NCI-H82 treated with DMSO at 0.1 percent for 48 hours (cell line): ENCODE data around the gene ADD2.
"Not testable (repeated sequence)": the region's sequence is repeated elsewhere in the genome, so short reads cannot be mapped to it uniquely, and the experiment has no call there.

ENCODE experiments used
- DNase-seq: peaks from one replicate; lab custom pipeline; 2025; ENCODE audit not compliant: unreplicated experiment; lab: John Stamatoyannopoulos, UW

ADD2 gene

DNA sequence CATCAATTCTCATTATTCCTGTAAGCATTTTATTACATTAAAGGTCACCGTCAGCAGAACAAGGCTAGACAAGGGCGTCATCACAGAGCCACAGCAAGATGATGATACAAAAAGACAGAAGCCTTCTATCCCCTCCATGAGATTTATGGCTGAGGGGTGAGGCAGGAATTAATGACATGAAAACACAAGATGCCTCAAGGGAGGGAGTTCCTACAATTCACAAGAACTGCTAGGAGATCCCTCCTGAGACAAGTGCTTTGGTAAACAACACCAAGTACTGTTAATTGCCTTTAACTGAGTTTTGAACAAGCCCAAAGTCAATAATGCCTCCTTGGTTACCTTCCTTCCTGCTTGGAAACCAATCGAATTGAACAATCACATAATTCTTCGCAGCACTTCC, 14.1 kb downstream of the ADD2 start:
- DNase-seq = no peak

DNA sequence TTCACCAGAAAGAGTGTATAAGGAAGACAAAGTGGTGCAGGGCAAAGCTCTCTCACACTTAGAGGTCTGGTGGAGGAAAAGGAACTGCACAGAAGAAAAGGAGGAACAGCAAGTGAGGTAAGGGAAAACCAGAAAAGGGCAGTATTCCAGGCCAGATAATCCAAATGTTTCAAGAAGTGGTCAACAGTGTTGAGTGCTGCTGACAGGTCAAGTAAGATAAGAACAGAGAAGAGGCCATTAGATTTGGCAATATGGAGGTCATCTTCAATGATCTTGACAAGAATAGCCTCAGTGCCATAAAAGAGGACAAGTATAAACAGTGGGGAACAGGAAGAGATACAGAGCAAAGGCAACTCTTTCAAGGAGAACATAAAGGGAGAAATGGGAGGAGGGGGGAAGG, 15.0 kb downstream of the ADD2 start:
- no peak for DNase-seq

DNA sequence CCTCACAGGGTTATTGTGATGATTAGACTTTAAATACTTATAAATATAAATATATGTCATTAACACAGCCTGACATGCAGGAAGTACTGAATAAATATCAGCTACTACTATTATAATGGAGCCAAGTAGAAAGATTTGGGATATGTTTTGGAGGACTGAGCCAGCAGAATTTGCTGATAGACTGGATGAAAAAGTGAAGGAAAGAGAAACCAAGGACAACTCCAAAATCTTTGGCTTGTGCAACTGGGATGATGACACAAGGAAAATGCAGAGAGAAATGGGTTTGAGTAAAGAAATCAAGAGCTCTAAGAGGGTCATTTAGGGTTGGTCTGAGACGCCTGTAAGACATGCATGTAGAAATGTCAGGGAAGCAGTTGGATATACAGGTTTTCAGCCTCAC, 15.6 kb downstream of the ADD2 start:
- DNase-seq = no peak

DNA sequence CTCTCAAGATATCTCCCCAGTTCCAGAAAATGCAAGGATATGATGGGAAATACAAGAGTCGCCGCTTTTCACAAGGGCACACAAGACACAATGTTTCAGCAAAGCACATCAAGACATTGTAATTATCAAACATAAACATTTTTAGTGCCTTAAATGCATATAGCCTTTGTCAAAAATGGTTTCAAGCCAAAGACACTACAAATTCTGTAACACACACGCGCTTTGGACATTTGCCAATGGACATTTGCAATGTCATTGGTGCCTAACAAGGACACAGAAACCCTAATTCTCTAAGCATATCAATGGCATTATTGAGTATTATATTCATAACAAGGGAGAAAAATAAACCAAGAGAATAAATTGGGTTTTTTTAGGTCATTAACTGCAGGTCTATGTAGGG, 16.1 kb downstream of the ADD2 start:
- DNase-seq = no peak

DNA sequence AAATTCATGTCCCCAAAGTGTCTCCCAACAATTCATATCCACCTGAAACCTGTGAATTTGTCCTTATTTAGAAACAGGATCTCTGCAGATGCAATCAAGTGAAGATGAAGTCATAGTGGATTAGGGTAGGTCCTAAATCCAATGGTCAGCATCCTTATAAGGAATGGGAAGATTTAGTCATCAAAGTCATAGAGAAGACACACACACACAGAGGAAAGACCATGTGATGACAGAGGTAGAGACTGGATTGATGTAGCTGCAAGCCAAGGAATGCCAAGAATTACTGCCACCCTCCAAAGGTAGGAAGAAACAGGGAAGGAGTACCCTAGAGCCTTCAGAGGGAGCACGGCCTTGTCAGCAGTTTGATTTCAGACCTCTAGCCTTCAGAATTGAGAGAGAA, 17.7 kb downstream of the ADD2 start:
- no peak for DNase-seq

DNA sequence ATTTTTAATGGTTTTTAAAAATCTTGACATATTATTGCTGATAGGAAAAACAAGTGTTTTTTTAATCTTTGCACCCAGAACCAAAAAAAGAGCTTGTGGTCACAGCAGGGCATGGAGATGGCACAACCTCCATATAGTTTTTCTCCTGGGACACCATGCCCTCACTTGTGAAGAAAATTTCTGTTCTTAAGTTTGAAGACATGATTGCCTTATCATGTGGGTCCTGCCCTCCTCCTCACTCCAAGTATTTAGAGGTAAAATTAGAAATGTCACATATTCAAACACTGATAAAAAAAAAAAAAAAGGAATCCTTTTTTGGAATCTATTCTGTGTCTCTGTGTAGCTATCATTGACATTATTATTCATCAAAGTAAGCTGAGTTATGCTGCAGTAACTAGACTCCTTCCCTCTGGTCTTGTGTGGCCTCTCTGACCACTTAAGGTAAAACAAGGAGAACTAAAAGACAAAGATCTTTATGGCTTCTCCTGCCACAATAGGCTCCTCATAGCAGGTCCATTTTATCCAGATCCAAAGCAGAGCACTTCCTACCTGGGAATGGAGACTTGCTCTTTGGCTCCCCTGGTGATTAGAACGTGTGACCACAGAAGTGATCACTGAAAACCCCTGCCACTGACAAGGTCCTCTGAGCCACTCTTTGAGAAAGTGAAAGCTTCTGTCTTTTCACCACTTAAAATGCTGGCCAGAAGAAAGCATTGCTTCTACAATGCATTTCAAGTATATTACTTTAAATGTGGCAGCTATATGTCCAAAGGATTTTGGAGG, 19.8 kb downstream of the ADD2 start:
- no peak for DNase-seq

DNA sequence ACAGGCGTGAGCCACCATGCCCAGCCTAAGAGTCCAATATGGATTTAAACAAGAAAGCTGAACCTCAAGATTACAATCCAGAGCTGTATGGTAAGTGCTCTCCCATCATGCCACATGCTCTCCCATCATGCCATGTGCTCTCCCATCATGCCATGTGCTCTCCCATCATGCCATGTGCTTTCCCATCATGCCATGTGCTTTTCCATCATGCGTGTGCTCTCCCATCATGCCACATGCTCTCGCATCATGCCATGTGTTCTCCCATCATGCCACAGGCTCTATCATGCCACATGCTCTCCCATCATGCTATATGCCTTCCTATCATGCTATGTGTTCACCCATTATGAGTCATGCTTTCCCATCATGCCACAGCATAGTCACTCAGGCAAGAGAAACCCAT, 20.7 kb downstream of the ADD2 start:
- DNase-seq = no peak

DNA sequence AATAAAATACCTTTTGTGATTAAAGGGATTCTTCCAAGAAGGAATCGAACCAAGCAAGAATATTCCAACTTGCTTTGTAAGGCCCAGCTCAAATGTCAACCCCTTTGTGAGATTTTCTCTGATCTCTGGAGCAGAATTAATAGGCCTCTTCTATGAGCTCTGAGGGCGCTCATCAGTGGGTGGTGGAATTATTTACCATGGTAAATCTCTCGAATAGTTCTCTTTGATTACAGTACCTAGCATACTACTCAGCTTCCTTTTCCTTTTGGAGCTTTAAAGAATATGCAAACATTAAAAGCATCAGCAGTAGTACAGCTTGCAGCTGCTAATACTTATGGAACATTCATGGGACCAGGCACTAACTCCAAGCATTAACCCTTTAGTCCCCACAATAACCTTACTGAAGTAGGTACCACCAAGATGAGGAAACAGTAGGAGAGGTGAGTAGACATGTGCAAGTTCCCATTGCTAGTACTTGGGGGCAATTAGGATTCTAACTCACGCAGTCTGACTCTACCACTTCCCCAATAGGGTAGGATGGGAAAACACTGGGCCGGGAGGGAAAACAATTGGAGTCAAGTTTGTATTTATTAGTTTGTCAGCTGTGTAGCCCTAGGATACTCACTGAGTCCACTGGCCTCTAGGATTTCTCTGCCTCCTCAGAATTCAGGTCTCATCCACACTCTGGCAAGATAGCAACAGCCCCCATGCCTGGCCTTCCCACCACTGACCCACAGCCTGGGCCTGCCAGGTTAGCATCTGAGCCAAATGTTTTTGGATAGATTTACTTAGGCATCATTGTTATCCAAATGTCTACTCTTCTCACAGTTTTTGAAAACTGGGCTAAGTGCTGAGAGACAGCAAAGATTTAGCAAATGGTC, 21.7 kb downstream of the ADD2 start:
- no peak for DNase-seq

DNA sequence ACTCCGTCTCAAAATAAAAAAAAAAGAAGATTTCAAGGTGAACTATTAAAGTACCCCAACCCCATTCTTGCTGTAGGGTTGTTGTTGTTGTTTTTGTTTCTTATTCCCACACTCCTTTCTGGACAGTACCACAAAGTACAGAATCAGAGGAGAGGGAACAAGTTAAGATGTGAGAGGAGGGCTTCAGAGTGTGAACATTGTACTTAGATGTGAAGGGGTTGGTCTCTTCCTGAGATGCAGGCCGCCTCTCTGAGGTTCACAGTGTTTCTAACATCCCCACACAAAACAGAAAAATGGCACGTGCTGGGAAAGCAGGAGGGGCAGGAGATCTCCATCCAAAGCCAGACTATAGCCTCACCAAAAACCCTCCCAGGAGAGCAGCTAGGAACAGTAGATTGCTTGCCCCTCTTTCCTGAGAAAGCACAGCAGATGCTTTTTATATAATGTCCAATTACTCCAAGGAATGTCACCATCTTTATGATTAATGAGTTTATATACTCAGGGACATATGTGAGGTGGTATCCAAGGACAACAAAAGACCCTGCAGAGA, 22.6 kb downstream of the ADD2 start:
- no peak for DNase-seq

DNA sequence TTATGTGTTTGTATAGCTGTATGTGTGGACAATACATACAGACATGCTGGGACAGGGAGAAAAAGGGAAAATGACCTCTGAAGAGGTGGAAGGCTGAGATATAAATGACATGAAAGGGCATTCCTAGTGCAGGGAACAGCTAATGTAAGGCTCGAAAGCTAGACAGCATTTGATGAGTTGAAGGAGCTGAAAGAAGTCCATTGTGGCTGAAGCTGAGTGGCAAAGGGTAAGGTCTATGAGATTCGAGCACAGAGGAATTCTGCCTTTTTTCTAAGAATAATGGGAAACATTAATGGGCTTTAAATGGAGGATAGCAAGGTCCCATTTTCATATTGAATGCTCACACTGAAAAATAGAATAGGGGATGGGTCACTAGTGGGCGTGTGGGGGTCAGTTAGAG, 23.6 kb downstream of the ADD2 start:
- no peak for DNase-seq

DNA sequence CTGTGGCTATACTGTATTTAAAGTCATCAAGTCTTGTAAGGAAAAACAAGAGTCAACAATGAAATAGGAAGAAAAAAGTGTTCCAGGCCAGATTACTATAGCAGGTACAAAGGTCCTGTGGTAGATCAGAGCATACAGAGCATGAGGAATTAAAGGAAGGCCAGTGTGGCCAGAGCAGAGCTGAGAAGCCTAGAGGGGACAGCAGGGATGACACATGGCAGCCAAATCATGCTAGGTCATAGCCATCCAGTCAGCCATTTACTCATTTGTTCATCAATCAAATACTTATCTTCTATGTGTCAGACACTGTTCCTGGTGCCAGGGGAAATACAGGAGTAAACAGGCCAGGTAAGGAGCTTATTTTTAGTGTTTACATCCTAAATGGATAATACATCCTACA, 24.3 kb downstream of the ADD2 start:
- DNase-seq = no peak

DNA sequence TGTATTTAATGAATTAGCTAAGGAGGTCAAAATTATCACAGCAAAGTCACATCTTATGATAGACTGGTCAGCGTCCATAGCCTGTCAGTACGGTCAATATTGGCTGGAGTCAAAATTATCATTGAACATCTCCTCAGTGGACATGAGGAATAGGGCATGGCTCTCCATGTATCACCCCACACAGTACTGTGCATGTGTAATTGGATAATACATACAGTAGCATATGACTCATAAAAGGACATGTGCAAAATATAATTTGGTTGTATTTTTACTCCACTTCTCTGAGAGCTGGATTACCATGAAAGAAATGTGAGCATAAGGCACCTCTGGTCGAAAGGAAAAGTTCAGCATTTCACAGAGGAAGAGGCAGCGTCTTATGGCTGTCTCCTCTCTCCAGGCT, 24.9 kb downstream of the ADD2 start:
- DNase-seq = no peak

DNA sequence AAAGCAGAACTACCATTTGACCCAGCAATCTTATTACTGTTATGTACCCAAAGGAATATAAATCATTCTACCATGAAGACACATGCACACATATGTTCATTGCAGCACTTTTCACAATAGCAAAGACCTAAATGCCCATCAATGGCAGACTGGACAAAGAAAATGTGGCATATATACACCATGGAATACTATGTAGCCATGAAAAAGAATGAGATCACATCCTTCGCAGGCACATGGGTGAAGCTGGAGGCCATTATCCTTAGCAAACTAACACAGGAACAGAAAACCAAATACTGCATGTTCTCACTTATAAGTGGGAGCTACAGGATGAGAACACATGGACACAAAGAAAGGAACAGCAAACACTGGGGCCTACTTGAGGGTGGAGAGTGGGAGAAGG, 28.5 kb downstream of the ADD2 start:
- DNase-seq = not testable (repeated sequence)

DNA sequence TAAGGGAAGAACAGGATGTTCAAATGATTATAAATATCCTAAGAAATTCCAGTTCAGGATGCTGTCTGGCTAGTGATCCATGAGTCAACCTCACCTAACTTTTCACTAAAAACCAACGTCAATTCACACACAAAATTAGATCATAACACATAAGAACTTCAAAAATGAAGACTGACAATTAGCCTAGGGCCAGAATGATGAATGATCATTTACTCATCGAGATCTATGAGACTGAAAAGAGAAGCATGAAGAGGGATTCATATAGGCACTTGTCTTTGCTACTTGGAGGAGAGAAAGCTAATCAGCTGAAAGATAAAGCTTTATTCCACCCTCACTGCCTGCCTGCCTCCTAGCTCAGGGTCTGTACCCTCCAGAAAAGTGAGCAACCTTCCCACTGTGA, 29.8 kb downstream of the ADD2 start:
- no peak for DNase-seq

DNA sequence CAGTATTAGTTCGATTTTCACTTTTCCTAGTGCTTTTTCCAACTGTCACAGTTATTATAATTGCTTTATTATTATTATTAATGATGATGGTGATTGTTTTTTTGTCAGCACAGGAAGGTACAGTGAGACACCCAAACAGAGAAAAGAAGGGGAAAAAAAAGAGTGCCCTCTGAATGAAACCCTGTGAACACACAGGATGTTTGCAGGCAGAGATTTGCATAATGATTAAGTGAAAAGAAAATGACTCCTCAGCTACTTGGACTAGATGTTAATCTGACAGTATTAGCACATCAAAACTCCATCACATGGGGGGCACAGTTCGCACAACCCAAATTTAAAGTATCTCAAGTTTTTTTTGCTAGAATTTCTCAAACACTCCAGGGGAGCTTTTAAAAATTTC, 32.9 kb downstream of the ADD2 start:
- no peak for DNase-seq

DNA sequence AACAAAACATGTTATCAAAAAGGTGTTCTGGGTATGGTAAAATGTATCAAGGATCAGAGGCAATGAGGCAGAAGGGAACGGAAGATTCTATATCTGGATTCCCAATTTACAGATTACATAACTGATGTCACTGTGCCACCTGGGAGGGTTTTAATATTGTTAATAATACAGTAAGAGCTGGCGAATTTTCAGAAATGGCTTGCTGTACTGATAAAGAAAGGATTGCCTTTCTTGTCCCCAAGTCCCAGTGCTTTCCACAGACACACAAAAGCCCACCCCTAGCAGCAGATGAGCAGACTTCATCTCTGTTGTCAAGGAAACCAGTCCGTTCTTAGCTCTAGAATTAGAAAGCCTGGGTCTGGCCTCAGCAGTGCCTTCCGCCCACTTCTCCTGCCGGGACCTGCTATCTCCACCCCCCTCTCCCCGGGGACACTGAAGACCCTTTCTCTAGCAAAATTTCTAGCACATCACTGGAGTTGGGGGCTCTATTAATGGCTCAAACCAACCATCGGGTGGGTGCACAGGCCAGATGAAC, 34.3 kb downstream of the ADD2 start:
- no peak for DNase-seq

DNA sequence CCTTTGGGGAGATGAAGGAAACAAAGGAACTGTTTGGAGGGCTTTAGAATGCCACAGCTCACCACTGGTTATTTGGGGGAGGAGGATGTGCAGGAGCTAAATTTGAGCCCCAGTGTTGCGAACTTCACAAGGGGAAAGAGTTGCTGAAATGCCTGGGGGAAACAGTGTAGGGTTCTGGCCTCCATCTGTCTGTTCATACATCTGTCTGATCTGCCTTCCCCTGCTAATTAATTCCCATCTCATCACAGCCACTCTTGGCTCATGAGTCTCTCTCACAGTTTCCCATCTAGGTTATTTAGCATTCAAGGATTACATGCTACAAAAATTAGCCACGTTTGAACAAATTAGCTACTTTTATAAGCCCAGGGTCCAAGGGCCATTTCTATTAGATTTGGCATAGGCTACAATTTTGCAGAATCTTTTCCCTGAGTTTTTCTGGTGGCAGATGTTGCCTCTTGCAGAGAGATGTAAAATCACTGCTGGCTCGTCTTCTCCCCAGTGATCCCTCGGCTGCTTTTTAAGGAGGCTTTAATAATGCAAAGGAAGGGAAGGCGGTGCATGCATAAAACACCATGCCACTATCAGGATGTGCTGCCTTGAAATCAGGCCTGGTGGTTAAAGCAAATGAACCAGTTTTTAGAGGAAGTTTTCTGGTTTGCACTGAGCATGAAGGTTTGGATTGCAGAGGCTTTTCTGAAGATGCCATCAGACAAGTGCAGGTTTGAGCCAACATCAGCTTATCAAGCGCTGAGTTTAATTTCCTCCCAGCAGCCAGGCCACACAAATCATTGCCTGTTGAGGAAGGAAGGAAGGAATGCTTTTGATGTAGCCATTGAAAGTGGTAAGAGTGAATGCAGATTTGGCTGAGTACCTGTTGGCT, 35.0 kb downstream of the ADD2 start:
- DNase-seq = no peak

DNA sequence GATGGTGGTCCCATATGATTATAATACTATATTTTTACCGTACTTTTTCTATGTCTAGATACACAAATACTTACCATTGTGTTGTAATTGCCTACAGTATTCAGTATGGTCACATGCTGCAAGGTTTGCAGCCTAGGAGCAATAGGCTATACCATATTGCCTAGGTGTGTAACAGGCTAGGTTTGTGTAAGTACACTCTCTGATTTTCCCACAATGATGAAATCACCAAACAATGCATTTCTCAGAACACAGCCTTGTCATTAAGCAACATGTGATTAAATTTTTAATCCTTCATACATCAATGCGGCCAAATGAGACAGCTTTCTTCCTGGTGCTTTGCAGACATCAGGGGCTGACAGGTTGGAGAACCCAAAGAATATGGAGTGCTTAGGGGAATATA, 37.3 kb downstream of the ADD2 start:
- no peak for DNase-seq

DNA sequence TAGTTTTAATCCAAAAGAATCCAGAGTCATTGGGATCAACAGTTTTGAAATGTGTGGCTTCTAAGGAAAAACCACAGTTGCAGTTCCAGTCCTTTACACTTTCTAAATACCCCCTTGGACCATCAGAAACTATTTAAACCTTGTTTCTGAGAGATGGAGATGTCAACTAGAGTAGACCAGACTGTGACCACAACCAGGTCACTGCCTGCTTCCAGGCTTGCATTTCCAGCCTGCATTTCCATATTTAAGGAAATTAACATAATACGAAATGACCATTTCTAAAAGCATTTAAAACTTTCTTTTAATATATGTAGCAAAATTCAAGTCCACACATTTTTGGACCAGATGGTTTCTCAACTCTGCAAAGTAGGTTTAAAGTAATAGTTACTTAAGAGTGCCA, 38.4 kb downstream of the ADD2 start:
- no peak for DNase-seq

DNA sequence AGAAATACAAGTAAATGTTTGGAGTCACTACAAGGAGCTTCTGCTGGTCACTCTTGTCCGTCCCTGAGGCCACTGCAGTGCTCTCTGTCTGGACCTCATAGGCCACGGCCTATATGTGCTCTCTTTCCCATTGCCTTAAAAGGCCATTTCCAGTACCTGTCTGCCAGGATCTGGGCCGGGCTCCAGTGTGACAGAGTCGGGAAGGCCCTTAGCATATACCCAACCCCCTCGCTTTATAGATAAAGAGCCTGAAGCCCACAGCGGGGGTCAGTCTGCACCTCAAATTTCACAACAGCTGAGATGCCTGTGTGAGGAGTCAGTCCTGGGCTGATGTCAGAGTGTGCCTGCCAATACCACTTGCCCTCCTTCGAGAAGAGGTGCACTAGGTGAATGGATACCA, 39.9 kb downstream of the ADD2 start:
- DNase-seq = no peak
